AG08396 (cell line): ENCODE results near the gene RPH3AL.
"Not testable (repeated sequence)": the region's sequence is repeated elsewhere in the genome, so short reads cannot be mapped to it uniquely, and the experiment has no call there.

Source experiments
- DNase-seq: peaks from one replicate; pipeline ENCODE4 v3.0.0; 2012; ENCODE audit warnings: low spot score, mixed read lengths

Gene RPH3AL

DNA sequence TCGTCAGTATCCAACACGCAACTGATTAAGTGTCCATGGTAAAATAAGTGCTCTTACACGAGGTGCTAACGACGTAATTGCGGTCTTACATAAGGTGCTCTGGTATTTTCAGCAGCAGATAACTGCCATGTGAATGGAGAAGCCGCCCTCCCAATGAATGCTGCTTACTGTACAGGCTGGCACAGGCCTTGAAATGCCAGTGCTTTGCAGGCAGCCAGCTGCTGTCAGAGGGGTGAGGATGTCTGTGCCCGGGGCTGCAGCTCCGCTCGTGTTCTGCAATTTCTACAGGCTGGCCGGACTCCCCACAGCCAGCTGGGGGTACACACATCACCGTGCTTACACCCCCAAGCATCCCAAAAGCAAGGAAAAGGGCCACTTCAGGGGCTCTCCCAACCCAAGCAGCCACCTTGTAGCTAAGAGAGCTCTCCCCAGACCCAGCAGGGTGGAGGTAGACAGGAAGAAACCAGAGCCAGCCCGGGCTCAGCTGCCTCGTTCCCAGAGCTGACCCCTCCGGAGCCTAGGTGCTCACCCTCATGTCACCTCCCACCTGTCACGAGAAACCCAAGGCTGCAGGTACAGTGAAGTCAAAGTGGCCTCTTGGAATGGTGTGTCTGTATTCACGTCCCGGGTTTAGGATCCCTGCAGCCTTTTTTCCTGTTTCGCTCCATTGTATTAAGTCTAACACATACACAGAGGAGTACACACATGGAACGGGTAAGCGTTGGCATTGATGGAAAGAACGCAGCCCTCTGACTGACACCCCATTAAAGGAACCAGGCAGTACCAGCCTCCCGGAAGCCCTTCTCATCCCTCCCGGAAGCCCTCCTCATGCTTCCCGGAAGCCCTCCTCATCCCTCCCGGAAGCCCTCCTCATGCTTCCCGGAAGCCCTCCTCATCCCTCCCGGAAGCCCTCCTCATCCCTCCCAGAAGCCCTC lies 27.2 kb upstream of the RPH3AL start:
- DNase-seq: no peak

DNA sequence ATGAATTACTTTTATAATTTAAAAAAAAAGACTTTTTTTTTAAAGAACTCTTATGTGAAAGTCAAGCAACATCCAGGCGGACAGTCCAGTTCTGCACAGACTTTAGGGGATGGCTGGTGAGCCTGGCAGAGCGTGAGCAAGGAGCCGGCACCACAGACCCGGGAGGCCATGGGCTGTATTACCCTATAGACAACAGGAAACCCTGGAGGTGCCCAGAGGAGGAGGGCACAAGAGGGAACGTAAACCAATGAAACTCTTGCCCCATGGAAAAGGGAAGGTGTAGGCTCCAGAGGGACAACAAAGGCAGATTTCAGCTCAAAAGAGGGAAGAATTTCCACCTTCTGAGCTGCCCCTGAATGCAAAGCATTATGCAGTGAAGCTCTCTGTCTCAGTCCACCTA lies 25.5 kb upstream of the RPH3AL start:
- DNase-seq: no peak

DNA sequence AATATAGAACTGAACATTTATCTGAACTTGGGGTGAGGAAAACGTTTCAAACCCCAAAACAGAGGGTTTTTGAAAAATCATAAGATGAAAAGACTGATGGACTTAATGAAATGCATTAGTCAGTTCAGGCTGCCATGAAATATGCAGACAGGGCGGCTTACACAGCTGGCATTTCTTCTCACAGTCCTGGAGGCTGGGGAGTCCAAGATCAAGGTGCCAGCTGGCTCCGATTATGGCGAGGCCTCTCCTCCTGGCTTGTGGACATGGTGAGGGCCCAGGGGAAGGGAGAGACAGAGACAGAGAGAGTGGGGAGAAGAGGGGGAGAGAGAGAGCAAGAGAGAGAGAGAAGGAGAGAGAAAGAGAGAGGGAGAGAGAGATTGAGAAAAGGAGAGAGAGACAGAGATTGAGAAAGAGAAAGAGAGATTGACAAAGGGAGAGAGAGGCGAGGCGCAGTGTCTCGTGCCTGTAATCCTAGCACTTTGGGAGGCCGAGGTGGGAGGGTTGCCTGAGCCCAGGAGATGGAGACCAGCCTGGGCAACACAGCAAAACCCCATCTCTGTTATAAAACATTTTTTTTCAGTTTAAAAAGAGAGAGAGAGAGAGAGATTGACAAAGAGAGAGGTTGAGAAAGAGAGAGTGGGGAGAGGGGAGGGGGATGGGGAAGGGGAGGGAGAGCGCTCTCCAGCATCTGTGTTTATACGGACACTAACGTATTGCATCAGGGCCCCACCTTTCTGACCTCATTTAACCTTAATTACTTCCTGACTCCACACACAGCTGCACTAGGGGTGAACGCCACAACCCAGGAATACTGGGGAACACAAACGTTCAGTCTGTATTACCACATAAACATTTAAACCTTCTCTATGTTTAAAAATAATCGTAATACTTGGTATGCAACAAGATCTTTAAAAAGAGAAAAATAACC lies 24.6 kb upstream of the RPH3AL start:
- no peak for DNase-seq

DNA sequence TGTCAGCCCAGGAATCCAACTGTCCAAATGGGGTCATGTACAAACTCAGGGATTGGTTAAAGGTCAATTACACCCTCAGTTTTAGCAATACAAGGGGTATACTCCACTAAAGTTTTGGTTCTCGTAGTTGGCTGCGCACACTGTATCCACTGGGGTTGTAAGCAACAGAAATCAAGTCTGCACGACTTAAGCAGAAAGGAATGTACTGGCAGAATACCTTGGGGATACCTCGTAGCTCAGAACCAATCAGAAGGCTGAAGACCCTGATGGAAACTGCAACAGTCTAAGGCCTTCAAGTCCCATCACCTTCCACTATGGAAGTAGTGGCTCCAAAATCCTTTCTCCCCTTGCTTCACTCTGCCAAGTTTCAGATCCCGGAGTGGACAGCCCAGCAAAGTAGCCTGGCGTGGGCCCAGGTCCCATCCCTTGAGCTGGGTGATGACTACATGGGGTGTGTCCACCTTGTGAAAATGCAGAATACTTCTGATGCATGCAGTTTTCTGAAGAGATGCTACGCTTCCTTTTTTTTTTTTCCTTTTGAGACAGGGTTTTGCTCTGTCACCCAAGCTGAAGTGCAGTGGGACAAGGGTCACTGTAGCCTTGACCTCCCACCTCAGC lies 21.1 kb upstream of the RPH3AL start:
- no peak for DNase-seq

DNA sequence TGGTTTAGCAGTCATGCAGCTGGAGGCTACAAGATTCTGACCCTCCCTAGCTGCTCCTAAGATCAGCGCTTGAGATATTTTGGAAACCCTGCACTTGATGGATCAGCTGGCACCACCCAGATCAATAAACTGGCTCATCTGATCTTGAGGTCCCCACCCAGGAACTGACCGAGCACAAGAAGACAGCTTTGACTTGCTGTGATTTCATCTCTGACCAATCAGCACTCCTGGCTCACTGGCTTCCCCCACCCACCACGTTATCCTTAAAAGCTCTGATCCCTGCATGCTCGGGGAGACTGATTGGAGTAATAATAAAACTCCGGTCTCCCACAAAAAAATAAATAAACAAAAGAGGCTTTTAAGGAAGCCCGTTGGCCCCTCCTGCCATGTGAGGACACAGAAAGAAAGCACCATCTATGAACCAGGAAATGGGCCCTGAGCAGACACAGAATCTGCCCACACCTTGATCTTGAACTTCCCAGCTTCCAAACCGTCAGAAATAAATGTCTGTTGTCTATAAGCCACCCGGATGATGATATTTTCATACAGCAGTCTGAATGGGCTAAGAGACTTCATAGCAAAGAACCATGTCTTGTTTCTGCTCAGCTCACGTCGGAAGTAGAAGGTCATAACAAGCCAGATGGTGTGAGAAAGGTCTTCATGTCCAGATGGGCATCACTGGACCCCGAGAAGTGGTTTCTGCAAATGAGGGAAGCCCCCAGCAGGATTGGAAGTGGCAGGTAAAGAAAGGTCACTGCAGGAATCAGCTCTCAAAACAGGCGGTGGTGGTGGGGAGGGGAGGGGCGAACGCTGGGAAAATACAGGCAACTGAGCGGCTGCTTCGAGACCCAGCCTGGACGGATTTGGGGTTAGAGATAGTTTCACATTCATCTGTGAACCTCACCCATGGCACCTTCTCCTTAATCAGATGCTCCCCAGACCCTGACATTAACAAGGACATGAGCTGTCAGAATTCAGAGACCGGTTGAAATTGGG lies 19.8 kb upstream of the RPH3AL start:
- DNase-seq: no peak

DNA sequence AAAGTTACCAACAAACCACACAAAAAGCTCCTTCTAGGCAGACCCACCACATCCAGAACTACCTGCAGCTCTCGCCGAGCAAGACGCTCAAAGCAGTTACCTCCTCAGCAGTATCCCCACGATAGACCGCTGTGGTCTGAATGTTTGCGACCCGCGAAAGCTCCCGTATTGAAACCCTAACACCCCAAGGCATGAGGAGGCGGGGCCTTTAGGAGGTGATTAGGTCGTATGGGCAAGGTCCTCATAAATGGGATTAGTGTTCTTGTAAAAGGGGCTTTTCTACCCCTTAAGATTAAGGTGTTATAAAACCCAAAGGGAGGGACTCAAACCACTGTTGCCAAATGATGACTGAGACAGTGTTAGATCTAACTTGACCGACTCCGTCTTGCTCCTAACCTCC lies 19.0 kb upstream of the RPH3AL start:
- no peak for DNase-seq

DNA sequence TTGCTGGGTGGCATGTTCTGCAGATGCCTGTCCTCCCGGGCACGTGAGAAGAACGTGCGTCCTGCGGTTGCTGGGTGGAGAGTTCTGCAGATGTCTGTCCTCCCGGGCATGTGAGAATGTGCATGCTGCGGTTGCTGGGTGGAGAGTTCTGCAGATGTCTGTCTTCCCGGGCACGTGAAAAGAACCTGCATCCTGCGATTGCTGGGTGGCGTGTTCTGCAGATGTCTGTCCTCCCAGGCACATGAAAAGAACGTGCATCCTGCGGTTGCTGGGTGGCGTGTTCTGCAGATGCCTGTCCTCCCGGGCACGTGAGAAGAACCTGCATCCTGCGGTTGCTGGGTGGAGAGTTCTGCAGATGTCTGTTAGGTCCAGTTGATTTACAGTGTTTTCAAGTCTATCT lies 15.0 kb upstream of the RPH3AL start:
- not testable (repeated sequence) for DNase-seq

DNA sequence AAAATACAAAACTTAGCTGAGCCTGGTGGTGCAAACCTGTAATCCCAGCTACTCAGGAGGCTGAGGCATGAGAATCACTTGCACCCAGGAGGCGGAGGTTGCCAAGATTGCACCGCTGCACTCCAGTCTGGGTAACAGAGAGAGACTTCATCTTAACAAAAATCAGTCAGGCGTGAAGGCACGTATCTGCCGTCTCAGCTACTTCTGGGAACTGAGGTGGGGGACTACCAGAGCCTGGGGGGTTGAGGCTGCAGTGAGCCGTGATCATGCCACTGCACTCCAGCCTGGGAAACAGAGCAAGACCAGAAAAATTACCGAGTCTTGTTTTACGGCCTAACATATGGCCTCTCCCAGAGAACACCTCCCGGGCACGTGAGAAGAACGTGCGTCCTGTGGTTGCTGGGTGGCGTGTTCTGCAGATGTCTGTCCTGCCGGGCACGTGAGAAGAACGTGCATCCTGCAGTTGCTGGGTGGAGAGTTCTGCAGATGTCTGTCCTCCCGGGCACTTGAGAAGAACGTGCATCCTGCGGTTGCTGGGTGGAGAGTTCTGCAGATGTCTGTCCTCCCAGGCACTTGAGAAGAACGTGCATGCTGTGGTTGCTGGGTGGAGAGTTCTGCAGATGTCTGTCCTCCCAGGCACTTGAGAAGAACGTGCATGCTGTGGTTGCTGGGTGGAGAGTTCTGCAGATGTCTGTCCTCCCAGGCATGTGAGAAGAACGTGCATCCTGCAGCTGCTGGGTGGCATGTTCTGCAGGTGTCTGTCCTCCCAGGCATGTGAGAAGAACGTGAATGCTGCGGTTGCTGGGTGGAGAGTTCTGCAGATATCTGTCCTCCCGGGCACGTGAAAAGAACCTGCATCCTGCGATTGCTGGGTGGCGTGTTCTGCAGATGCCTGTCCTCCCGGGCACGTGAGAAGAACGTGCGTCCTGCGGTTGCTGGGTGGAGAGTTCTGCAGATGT lies 14.3 kb upstream of the RPH3AL start:
- DNase-seq: not testable (repeated sequence)

DNA sequence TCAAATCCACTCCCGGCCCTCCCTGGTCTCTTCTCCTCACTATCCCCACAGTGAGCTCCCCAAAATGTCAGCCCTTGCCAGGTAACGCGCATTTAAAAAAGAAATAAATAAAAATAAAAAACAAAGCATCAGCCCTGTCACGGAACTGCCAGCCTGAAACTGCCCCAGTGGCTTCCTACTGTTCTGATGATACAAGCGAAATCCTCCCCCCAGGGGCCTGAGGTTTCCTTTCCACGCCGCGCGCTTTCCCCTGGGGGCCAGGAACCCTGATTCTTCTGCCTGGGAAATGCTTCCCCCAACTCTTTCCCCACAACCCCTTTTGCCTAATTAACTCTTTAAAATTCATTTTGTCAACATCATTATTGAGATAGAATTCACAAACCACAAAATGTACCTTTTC lies 12.2 kb upstream of the RPH3AL start:
- DNase-seq: no peak

DNA sequence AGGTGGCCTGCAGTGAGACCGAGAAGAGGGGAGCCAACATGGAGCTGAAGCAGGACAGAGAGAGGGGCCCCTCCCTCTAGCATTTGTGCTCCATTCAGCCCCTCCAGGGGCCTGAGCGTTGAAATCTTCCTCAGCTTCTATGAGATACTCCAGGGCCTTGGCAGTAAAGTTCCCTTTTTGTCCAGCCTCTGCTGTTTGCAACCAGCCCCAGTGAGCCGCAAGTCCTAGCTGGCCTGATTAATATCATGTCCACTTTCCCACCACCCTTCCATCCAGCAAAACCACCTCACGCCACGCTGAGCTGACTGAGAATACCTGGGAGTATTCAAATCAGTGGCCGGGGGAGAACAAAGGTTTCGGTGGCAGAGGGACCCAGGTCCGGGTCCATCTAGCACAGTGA lies 11.7 kb upstream of the RPH3AL start:
- no peak for DNase-seq

DNA sequence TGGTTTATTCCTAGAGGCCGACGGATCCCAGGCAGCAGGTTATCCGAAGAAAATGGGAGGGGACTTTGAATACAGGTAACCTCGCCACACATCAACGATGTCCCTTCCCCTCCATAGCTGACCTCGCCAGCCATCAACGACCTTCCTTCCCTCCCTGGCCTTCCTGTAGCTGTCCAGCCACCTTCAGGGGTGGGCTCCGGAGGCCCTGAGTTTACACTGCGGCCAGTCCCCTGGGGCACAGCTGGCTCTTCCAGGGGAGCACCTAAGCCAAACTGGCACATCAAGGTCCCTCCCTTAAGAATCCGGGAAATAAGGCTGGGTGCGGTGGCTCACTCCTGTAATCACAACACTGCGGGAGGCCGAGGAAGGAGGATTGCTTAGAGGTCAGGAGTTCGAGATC lies 10.1 kb upstream of the RPH3AL start:
- DNase-seq: no peak

DNA sequence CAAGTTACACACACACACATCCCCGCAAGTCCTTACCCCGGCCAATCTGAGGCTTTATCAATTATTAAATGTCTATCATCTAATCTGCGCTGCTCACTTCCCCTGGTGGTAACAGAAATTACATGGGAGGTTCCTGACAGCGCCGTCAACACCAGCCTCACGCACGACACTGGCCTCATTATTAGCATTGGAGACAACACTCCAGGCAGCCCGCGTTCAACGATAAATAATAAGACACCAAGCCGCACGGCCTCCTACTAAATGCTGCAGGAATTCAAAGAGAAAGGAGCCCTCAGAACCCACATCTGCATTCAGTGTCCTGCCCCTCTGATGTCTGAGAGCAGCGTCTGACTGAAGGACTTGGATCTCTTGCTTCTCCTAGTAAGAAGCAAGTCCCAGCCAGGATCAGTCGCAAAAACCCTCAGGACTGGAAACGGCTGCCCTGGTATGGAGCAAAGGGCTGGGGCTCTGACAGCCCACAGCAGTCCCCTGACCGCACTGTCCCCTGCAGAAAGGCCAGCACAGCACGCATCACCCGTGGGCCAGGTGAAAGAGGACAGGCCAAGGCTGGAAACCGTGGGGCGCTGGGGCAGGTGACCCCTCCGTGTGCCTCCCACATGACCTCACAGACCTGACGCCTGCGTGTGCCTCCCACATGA lies 7.6 kb upstream of the RPH3AL start:
- DNase-seq: no peak

DNA sequence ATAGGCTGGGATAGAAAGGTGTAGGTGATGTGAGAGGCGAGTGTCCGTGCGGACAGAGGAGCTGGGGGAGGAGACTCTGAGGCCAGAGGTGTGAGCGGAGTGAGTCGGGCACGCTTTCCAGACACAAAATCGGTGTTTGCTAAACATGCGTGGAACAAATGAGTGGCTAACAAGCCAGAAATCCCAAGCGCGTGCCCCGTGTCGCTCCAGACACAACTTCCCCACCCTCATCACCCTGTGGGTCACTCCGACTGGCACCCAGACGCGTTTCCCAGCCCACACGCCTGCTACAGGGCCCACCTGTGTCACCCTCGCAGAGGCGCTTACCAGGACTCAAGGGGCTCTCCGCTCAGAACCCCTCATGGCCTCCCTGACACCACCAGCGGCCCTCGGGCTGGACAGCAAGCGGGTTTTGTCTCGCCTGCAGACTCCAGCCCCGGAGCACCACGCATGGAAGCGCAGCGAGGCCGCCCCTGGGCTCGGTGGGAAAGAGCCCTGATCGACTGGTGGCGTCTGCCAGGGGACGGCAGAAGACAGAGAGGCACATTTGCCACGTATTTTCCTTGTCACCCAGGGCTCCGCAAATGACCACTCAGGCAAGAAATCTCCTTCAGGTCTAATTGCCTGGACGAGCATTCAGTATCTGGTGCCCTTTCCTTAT lies 6.0 kb upstream of the RPH3AL start:
- DNase-seq: no peak

DNA sequence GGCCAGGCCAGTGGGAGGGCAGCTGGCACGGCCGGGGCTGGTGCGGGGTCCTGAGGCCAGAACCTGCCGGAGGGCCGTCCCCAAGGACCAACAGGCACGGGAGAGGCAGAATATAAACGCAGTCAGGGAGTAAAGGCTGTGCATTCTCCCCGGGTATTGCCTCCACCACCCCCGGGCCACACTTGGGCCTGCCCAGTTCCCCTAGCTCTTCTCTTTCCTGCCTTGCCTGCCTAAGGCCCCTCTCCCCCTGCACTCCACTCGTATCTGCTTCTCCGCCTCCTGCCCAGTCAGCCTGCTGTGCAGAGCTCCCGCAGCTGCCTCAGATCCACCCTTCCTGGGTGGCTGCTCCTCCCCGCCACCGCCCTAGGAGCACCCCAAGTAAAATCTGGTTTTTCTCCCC lies 5.0 kb upstream of the RPH3AL start:
- DNase-seq: no peak

DNA sequence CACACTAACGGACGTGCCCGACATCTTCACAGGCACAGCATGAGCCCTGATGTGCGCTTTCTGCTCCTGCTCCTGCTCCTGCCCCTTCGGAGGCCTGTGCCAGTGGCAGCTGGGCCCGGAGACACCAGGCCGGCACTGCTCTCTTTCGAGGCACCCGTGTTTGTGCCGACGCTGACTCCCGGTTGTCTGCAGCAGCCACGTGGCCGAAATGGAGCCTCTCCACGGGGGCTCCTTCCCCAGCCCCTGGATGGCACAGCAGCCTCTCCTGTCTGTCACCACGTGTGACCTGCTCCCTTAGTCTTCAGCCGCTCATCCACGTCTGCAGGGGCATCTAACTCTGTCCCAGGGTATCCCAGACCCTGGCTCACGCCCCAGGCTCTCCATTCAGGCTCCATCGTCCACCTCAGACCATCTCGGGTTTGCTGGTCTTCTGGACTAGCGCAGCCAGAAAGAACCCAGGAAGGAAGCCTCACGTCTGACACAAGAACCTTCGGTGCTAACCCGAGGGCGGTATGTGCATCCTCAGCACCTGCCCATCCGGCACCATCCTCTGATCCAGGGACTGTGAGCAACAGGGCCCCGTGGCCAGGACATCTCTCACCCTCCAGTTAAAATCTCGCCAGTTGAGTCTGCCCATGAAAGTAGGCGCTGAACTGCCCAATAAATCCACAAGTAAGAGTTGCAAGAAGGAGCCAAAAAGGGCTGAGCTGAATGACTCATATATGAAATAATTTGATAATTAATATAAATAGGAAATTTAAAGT lies 4.2 kb upstream of the RPH3AL start:
- DNase-seq: no peak

DNA sequence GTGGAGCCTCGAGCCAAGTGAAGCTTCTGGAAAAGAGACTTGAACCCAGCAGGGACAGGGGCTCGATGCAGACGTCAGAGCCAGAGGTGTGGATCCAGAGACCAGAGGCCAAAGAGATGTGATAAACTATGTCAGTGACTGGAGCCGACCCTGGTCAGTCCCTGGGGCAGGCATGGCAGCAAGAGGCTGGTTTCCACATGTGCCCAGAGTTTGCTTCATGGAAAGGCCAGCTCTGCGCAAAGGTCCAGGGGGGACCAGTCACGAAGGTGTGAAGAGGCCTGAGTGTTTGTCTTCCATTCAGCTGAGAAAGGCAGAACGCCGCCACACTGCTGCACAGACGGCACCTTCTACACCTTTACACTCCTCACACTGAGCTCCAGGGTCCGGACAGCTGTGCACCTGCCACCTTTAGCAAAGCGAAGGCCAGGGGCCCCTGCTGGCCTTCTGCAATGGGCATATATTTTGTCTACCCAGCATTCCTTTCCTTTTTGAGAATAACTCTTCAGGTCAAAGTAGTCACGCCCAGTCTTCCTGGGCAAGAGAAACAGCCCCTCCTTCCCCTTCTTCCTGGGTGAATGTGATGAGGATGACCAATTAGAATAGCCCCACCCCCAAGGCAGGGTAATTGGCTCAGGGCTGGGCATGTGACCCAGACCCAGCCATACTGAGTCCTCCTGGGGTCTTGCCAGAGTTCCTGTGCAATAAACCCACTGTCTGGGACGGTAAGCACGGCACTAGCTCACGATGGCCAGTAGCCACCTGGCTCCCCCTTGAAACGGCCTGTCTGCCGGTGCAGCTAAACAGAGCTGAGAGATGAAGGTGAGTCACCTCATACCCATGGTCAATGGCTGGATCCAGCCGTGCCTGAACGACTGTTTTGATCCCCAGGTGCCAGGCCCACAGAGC lies 2.3 kb upstream of the RPH3AL start:
- DNase-seq: no peak

DNA sequence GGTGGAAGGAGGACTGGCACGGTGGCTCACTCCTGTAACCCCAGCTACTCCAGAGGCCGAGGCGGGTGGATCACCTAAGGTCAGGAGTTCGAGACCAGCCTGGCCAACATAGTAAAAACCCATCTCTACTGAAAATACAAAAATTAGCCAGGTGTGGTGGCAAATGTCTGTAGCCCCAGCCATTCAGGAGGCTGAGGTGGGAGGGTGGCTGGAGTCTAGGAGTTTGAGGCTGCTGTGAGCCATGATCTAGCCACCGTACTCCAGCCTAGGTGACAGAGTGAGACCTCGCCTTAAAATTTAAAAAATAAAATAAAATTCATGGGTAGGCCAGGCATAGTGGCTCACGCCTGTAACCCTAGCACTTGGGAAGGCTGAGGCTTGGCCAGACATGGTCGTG lies 1.2 kb upstream of the RPH3AL start:
- DNase-seq: no peak
